Fibroblast of the aortic adventitia (primary cell): ENCODE data around the gene MAP2K3. TPM values are rescaled to one million over a fixed set of nuclear protein-coding genes. Genes with fewer than 3 reads are reported as not detected.

Experiments used
- DNase-seq: peaks from one replicate; pipeline ENCODE4 v3.0.0-alpha.2; 2010; ENCODE audit warnings: low read depth
- H3K4me3 ChIP-seq: 2 replicates; pipeline ENCODE4 v1.5.1; 2011; ENCODE audit warnings: low read depth, mild to moderate bottlenecking, control low read depth, low read length, moderate library complexity
- CTCF ChIP-seq: IDR thresholded peaks from 2 replicates; pipeline ENCODE4 v1.5.1; 2011; ENCODE audit warnings: mild to moderate bottlenecking, low read length, control low read depth, inconsistent platforms; ENCODE audit not compliant: insufficient read depth
- total RNA-seq: library from RNA; depleted of rRNA; stranded (reverse); fragments of >200 nt; gene quantifications from 2 replicates; pipeline ENCODE4 v1.2.3, GENCODE V29; 2012; ENCODE audit warnings: low replicate concordance

MAP2K3 gene
- total RNA-seq, 1 donor: 24.5 TPM

- DNase-seq: no peak
- TF ChIP-seq CTCF: no peak
- no peak overlapping the region for H3K4me3 ChIP-seq
Observed at GRCh38 chr17:21297026-21297520, 12.6 kb downstream of the MAP2K3 start.

- DNase-seq: no peak
- no peak for TF ChIP-seq CTCF
- no peak overlapping the region for H3K4me3 ChIP-seq
Observed at GRCh38 chr17:21297597-21297996, 13.1 kb downstream of the MAP2K3 start.

- TF ChIP-seq CTCF: no peak
- DNase-seq: no peak
- no peak overlapping the region for H3K4me3 ChIP-seq
Observed at GRCh38 chr17:21298056-21298982, 13.8 kb downstream of the MAP2K3 start.

- no peak for DNase-seq
- H3K4me3 ChIP-seq: no peak overlapping the region
- TF ChIP-seq CTCF: no peak
Observed at GRCh38 chr17:21298983-21299519, 14.5 kb downstream of the MAP2K3 start.

- no peak for TF ChIP-seq CTCF
- no peak for DNase-seq
- H3K4me3 ChIP-seq: no peak overlapping the region
Observed at GRCh38 chr17:21299981-21300600, 15.6 kb downstream of the MAP2K3 start.

GRCh38 chr17:21300601-21301571 is 16.4 kb downstream of the MAP2K3 start:
- no peak overlapping the region for H3K4me3 ChIP-seq
- DNase-seq: no peak
- no peak for TF ChIP-seq CTCF
